GM23248 (cell line): ENCODE results near the gene NCAM2.

Source experiments
- EZH2 ChIP-seq: fragments of 200-600 bp; sonication (generic); IDR thresholded peaks from 2 replicates; pipeline ENCODE4 v1.6.1; 2018; ENCODE audit warnings: antibody characterized with exemption, mild to moderate bottlenecking; ENCODE audit not compliant: insufficient read depth, poor library complexity, severe bottlenecking
- EZH2phosphoT487 ChIP-seq: fragments of 200-600 bp; sonication (generic); IDR thresholded peaks from 2 replicates; pipeline ENCODE4 v1.6.1; 2018; ENCODE audit warnings: antibody characterized with exemption, moderate library complexity, mild to moderate bottlenecking, low read depth; ENCODE audit not compliant: insufficient read depth

DNA sequence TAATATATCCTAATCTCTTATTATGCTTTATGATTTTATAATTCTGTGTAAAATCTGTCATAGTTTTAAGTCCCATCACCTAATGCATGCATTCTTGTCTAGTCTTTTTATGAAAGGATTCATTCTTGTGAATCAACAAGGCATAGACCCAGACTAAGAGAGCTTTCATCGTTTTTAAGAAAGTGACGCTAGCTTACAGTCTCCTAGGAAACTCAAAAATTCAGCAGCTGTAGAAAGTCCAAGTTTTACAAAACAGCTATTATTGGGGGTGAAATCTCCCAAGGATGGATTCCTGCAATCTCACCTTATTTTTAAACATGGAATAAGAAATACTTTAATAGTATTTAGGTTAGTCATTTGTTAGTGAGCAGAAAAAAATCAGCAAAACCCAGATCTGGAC, 104.7 kb downstream of the NCAM2 start:
- TF ChIP-seq EZH2 (no peak), EZH2phosphoT487 (no peak)
